HG03565 (cell line): ENCODE measurements around the gene CD33.

Experiments
- ATAC-seq: cut with Tn5 transposase; IDR thresholded peaks from one replicate; pipeline ENCODE4 v1.9.1; 2021; ENCODE audit warnings: mild to moderate bottlenecking, moderate library complexity; ENCODE audit not compliant: unreplicated experiment

The CD33 gene

DNA sequence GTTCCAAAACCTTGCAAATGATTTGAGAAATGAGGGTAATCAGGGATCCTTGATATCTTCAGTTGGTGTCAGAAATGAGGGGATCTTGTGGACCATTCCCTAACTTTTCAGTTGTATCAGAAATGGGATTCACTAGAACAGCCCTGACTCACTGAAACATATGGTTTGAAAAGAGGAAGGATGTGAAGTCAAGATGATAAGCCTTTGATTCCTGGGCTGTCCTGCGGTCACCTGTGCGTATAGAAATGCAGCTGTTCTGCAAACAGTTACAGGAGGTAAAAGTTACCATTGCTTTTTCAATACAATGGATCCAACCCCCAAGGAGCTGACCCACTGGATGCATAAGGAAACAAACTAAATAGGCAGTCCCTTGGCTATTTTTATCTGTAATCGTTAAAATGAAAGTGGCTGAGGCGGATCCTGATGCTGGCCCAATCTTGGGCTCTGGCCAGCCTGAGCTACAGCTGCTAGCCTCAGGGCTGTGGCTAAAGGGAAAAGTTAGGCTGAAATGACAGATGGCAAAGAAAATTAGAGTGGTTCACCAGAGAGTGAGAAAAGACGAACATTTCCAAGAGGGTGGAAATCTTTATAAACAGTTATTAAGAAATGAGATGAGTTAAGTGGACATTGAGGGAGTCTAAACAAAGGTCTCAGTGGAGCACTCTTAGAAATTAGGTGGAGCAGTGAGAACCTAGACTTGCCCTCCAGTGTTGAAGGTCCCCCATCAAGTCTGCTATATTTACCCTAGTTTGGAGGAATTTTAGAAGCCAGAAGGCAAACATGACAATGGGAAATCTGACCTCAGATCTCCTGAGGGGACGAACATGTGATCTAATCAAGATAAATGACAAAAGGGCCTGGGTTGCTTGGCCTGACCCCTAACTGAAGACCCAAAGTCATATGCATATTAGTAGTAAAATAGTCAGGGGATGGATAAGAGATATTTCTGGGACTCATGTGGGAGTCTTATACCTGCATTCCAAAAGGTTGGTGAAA is 33.6 kb downstream of the CD33 start:
- ATAC-seq = no peak

DNA sequence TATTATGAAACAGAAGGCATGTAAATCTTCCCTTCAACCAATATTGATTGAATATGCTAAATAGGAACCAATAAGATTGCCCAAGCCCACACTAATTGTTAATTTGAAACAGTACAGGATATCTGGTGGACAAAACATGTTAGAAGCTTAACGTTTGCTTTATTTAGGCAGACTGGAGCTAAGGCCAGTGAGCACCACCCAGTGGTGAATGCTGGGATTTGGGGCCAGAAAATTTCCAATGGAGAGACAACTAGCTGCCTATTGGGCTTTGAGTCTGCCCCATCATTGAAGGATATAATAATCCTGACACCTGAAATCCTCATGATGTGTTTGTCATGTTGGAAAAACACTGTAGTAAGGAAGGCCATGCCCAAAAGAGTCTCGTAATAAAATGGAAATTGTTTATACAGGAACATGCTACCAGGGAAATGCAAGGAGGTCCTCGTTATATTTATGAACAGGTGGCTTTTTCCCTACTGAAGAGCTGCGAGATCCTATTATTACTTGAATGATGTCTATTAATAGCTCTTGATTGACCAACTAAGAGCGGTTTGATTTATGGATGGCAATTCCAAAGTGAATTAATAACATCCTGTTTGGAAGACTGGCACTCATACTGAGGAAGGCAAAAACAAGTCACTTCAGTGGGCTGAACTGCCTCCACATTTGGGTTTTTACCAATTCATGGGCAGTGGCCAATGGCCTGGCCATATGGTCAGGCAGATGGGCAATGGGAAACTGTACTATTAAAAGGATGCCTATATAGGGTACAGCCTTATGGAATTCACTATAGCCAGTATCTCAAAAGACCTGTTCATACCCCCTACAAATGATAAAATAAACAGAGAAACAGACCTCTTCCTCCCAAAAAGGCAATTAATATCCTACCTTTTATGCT is 34.7 kb downstream of the CD33 start:
- no peak for ATAC-seq

DNA sequence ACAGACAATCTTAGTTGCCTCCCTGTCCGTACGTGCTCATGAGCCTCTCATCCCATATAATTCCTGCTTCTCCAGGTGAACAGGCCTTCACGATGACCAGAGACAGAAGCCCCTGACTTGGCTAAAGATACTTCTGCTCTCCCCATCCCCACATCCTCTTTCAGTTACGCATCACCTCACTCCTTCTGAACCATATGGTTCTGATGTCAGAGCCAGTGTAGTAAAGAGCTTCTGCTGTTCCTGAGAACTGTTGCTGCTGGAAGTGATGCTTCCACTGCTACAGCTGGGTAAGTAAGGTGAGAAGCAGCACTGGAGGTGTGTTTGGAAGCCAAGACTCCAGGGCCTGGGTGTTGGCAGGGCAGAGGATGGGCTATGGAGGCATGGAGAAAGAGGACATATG is 38.9 kb downstream of the CD33 start:
- ATAC-seq = no peak

DNA sequence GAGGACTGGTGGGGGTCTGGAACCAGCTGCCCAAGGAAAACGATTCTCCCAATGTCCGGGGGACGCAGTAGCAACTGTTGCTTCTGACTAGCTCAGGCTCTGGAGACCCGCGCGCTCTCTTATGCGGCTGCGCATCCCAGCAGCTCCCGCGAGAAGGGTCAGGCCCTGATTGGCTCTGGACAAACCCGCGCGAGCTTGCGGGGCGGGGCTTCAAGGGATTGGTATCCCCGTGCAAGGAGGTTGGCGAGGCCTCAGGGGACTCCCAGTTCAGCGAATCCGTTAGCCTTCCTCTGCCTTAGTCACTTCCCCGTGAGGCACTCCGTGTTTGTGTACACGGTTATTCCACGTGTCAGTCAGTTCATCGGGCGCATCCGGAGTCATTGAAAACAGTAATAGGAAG is 46.2 kb downstream of the CD33 start:
- ATAC-seq = no peak

DNA sequence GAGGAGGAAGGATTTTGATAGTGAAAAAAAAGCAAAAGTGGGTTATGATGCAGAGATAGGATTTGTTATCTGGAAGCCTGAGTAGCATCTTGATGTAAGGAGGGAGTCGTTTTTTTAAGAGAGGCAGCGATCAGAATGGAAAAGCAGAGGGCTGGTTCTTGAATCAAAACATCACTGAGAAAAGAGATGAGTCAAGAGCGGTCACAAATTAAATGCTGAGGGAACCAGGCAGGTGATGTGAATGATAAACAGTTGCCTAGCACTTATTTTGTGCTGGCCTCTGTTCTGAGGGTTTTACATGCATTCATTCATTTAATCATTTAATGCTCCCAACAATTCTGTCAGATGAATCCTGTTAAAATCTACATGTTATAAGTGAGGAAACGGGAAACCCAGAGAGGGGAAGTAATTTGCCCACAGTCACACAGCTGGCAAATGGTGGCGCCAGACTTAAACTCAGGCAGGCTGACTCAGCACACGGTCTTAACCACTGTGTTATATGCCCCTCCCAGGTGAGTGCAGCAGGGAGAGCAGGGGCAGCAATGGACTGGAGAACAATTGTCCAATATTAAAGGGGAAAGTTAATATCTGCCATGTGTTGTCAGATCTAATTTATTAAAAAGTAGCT is 47.4 kb downstream of the CD33 start:
- ATAC-seq = no peak

DNA sequence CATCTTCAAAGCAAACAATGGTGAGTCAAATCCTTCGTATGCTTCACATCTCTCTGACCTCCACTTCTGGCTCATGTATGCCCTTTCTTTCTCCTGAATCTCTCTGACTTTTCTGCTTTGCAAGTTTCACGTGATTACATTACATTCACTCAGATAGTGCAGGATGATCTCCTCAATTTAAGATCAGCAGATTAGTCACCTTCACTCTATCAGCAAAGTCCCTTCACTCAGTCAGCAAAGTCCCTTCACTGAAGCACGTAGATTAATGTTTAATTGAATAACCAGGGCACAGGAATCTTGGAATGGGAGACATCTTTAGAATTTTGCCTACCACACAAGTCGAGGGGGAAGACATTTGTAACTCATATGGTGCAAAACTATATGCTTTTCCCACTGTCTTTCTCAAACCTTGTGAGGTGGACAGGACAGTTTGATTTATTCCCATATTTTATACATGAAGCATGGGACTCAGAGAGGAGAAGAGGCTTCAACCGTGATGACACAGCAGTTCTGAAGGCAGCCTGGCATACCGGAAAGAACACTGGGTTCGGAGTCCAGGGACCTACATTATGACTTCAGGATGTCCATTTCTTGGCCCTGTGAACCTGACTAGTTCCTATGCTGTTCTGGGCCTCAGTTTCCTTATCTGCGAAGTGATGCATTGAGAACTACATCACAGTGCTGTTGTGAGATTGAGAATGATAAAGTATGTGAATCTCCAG is 49.3 kb downstream of the CD33 start:
- no peak for ATAC-seq

DNA sequence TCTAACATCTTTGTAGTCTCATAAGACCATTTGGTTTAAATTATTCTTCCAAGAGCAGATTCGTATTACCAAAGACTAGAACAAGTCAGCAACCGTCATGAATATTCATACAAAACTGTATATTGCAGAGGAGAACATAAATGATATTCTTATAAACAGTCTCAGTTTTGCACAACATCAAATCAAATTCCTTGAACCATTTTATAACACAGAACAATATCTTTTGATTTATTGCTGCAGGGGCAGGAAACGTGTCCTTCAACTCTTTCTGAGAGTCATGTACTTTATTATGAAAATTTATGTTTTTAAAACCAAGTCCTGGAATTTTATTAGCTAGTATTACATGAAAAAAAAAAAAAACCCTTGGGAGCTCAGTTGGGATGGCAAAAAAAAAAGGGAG is 52.2 kb downstream of the CD33 start:
- no peak for ATAC-seq

DNA sequence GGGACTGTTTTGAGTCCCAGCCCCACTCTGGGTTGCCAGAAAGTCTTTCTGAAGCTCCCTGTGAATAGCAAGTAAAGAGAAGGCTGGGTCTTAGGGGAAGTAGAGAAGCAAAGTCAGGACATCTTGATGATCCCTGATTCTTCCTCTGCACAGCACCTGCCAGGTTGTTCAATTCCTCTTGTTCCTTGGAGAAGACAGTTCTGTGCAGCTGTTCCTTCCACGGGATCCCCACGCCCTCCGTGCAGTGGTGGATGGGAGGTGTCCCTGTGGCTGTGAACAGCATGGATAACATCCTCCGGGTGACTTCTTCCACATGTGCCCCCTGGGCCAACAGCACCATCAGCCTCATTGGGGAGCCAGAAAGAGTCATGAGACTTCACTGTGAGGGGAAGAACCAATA is 57.5 kb downstream of the CD33 start:
- no peak for ATAC-seq

DNA sequence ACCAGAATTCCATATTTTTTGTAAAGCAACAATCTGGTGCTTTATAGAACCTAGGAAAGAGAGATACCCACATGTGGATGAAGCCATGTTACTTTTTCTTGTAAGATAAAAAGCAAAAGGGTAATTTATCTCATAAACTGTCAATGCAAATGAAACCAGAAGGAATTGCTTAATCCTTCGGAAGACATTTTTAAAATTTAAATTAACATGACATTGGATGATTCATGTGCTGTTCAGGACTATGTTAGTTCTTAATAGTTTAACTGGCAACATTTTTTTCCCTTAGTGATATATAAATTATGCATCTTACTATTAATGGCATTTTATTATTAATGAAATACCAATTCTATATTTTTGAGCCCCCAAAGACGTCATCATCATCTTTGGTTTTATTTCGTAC is 60.8 kb downstream of the CD33 start:
- ATAC-seq = no peak
